ENCODE results near the gene KRT84. TPM values are rescaled to one million over a fixed set of nuclear protein-coding genes. Genes with fewer than 3 reads are reported as not detected.
"Not testable (repeated sequence)": the region's sequence is repeated elsewhere in the genome, so short reads cannot be mapped to it uniquely, and the experiment has no call there.

The KRT84 gene
- total RNA-seq, 2 experiments from 2014 or later: not detected

DNA sequence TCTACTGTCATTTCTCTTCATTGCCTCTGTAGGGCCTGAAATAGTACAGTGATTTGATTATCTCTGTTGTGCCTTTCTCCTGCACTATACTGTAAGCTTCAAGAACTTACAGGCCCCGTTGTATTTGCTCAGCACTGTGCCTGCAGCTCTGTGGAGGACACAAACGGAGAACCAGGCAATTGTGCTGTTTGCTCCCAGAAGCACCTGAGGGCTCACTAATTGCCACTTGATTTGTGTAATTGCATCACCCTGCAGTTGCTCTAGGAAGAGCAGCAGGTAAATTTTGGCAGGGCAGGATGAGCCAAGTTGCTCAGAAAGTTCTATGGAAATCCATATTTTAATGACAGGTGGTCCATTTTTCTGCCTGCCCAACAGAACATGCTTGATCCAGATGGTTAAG is 32.3 kb upstream of the KRT84 start:
- H3K9me3 Mint-ChIP-seq: no peaks in the 10 kb centered on the region
- no peak overlapping the region for H3K27ac Mint-ChIP-seq
- H3K4me1 Mint-ChIP-seq: no peaks in the 10 kb centered on the region
- no peaks in the 10 kb centered on the region for H3K36me3 Mint-ChIP-seq
- no peak for DNase-seq
- no peak overlapping the region for H3K4me3 Mint-ChIP-seq
- peaks cover 3% of the 10 kb centered on the region for H3K27me3 Mint-ChIP-seq

DNA sequence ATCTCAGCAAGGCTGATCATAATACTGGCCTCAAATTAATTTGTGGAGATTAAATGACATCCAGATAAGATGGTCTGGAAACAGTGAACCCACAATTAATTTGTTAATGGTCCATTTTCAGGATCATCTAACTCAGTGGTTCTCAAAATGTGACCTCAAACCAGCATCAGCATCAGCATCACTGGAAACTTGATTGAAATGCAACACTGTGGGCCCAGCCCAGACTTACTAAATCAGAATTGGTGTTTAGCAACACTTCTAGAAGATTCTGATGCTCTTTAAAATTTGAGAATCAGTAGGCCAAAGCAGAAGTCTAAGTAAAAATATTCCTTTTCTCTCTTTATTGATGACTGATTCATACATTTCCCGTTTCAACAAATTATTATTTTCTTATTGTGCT is 31.3 kb upstream of the KRT84 start:
- no peak overlapping the region for H3K27ac Mint-ChIP-seq
- H3K36me3 Mint-ChIP-seq: no peaks in the 10 kb centered on the region
- no peak for DNase-seq
- no peaks in the 10 kb centered on the region for H3K27me3 Mint-ChIP-seq
- no peaks in the 10 kb centered on the region for H3K9me3 Mint-ChIP-seq
- no peak overlapping the region for H3K4me3 Mint-ChIP-seq
- no peaks in the 10 kb centered on the region for H3K4me1 Mint-ChIP-seq

DNA sequence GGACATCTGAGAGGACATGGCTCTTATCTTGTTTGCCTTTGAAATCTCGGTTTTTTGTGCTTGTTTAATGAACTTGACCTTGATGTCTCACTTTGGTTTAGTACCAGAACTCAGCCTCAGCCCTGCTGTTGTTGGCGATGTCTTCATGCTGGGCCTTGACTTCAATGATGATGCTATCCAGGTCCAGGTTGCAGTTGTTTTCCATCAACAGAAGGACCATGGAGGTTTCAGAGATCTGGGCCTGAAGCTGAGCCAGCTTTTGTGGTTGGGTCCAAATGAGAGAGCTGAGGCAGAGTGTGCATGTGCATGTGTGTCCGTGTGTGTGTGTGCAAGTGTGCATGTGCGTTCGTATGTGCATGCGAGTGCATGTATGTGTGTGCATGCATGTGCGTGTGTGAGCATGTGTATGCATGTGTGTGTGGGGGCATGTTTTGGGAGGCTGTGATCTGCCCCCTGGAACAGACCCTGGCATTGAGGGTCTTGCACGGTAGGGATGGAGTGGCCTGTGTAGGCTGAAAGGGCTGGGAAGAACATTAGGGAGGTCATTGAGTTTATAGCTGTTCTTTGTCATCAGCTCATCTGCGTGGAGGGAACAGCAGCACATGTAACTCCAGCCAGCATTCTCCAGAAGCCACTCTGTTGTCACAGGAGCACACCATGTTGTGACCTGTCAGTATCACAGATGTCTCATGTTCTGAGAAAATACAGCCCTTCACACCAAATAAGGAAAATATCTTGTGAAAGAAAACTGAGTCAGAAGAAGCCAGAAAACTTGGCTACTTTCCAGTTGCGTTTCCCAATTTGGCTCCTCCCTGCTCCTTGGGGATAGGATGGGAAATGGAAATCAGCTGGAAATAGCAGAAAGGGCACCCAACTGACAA is 30.7 kb upstream of the KRT84 start:
- Mint-ChIP-seq H3K9me3 (no peaks in the 10 kb centered on the region), H3K4me3 (no peak overlapping the region)

DNA sequence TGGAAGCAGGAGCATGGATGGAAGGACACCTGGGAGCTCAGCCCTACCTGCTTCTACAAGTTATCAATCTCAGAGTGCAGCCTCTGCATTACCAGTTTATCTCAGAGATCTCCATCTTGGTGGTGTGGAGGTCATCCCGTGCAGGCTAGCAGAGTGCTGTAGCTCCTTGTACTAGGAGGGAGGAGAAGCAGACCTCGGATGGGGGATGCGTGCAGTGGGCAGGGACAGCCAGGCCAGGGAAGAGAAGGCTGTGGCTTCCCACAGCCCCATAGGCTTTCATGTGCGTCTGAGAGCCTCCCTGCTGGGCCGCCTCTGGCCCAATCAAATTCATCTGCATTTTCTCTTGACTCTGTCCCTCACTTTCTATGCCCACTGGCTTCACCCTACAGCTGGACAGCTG is 29.5 kb upstream of the KRT84 start:
- Mint-ChIP-seq H3K27ac (no peak overlapping the region), H3K9me3 (no peaks in the 10 kb centered on the region), H3K27me3 (no peaks in the 10 kb centered on the region), H3K4me1 (no peaks in the 10 kb centered on the region), H3K36me3 (no peaks in the 10 kb centered on the region), H3K4me3 (no peak overlapping the region)
- no peak for DNase-seq

More for the DNA sequence above, 30.7 kb upstream of the KRT84 start:
- Mint-ChIP-seq H3K36me3 (no peaks in the 10 kb centered on the region), H3K27me3 (no peaks in the 10 kb centered on the region), H3K4me1 (no peaks in the 10 kb centered on the region), H3K27ac (no peak overlapping the region)
- DNase-seq: no peak

DNA sequence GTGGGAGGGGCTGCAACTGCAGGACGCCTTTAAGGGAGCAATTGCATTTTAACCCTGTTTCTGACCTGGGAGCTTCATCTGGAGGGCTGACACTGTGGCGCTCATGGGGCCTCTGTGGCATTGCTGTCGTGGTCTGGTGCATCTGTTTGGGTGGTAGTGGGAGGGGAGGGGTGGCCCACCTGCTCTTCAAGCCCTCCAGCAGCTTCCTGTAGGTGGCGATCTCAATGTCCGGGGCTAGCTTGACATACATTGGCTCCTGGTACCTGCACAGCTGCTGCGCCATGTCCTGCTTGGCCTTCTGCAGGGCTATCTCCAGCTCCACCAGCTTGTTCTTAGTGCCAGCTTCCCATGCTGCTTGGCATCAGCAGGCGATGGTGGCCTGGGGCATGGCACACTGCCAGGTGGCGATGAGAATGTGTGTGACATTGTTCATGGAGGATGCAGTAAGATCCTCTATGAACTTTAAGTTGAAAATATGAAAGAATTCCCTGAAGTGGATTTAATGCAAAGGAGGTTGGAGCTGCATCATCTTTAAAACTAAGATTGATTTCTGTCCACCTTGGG is 28.4 kb upstream of the KRT84 start:
- Mint-ChIP-seq H3K27me3 (no peaks in the 10 kb centered on the region), H3K9me3 (no peaks in the 10 kb centered on the region), H3K27ac (no peak overlapping the region), H3K4me1 (no peaks in the 10 kb centered on the region), H3K4me3 (no peak overlapping the region), H3K36me3 (no peaks in the 10 kb centered on the region)
- DNase-seq: no peak

DNA sequence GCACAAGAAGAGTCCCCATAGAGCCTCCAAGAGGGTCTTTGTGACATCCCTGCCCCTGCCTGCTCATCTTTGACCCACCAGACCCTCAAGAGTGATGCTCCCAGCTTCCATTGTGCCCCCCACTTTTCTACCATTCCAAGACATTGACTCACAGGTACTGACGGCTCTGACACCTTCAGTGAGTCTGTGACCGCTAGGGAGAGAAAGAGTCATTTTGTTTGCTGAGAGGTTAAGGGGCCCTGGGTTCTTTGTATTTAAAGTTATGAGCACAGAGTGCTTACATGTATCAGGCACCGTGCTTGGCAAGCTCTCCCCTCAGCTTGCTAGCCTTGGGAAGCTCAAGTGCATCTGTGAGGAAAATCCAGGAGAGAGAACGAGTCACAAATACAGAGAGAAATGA is 27.8 kb upstream of the KRT84 start:
- Mint-ChIP-seq H3K9me3 (no peaks in the 10 kb centered on the region), H3K27me3 (no peaks in the 10 kb centered on the region)

DNA sequence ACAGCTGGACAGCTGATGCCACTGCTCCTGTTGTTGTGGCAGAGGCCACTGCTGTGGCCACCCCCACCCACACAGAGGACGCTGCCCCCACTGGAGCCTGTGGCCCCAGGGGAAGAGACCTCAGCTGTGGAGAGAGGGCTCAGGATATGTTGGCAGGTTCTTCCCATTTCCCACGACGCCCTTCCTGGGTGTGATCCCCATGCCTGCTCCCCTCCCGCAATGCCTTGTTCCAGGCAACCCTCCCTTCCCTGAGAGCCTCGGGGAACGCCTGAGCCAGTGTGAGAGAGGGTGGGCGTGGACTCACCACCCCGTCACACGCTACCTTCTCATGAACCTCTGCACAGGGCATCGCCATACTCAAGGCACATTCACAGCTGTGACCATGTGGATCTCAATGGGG is 26.4 kb upstream of the KRT84 start:
- Mint-ChIP-seq H3K9me3 (no peaks in the 10 kb centered on the region), H3K4me3 (no peak overlapping the region), H3K36me3 (no peaks in the 10 kb centered on the region), H3K4me1 (no peaks in the 10 kb centered on the region), H3K27ac (no peak overlapping the region), H3K27me3 (no peaks in the 10 kb centered on the region)
- DNase-seq: no peak

More for the DNA sequence above, 27.8 kb upstream of the KRT84 start:
- DNase-seq: no peak
- Mint-ChIP-seq H3K27ac (no peak overlapping the region), H3K4me3 (no peak overlapping the region), H3K36me3 (no peaks in the 10 kb centered on the region), H3K4me1 (no peaks in the 10 kb centered on the region)

DNA sequence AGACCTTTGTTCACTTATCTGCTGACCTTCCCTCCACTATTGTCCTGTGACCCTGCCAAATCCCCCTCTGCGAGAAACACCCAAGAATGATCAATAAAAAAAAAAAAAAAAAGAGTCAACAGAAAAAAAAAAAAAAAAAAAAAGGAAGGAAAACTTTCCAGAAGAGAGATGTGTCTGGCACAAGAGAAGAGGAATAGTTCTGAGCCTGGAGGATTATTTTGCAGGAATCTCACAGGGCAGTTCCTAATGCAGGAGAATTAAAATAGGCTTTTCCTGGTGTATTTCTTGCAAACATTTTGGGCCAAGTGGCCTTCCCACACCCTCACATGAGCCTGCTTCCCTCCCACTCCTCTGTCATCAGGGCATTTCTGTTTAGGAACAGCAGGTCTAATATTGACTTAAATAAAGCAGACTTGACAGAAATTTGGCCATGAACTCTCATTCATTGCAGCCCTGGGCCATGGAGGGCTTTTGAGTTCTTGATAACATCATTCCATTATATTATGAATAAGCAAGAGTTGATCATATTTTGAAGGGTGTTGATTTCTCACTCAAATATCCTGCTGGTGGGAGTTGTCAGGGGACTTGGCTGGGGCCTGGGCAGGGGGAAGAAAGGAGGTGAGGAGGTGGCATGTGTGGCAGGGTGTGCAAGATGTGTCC is 25.3 kb upstream of the KRT84 start:
- not testable (repeated sequence) for H3K9me3 Mint-ChIP-seq, H3K27me3 Mint-ChIP-seq, H3K4me3 Mint-ChIP-seq, H3K4me1 Mint-ChIP-seq, DNase-seq, H3K36me3 Mint-ChIP-seq, H3K27ac Mint-ChIP-seq

DNA sequence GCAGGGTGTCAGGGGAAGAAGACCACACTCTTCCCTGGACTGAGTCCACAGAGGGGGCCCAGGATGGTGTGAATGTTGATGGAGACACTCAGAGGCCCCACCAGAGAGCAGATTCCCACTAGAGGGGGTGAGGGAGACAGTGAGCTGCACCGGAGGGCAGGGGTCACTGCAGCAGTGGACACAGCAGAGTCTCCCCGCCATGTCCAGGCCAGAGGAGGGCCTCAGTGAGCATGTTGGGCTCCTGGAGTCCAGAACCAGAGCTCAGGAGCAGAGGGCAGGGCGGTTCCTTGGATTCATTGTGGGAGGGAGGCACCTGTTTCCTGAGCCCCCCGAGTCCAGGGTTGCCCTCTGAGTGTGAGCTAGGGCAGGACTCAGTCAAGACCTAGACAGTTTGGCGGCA is 22.5 kb upstream of the KRT84 start:
- no peak for DNase-seq
- Mint-ChIP-seq H3K4me1 (no peaks in the 10 kb centered on the region), H3K4me3 (no peak overlapping the region), H3K27me3 (no peaks in the 10 kb centered on the region), H3K9me3 (no peaks in the 10 kb centered on the region), H3K27ac (no peak overlapping the region), H3K36me3 (no peaks in the 10 kb centered on the region)

DNA sequence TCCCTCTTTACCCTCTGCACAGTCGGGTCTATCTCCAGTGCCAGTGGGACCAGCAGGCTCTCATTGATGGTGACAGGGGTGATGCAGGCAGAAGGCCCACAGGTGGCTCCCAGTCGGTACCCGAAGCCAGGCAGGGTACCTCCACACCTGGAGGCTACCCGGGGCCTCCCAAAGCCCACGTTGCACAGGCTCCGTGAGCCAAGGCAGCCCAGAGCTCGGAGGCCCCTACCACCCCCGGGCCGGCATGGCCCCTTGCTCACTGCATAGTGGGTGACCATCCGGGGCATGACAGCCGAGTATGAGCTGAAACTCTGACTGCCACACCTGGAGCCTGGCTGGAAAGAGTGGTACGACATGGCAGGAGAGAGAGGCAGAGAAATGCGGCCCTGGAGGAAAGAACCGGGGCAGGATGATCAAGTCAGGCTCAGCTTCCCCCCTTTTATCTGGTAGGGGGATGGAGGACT is 20.5 kb upstream of the KRT84 start, which contains the start of gene KRT82:
TSS of gene KRT82 (minus strand) at position 414 of the 464 bp plus-strand sequence. CDS start at position 356, 58 bp downstream.
- DNase-seq: no peak
- Mint-ChIP-seq H3K9me3 (no peaks in the 10 kb centered on the region), H3K27ac (no peak within 1 kb of the TSS), H3K27me3 (no peaks in the 10 kb centered on the region), H3K4me1 (no peaks in the 10 kb centered on the region), H3K4me3 (no peak within 1 kb of the TSS), H3K36me3 (no peaks in the 10 kb centered on the region)

DNA sequence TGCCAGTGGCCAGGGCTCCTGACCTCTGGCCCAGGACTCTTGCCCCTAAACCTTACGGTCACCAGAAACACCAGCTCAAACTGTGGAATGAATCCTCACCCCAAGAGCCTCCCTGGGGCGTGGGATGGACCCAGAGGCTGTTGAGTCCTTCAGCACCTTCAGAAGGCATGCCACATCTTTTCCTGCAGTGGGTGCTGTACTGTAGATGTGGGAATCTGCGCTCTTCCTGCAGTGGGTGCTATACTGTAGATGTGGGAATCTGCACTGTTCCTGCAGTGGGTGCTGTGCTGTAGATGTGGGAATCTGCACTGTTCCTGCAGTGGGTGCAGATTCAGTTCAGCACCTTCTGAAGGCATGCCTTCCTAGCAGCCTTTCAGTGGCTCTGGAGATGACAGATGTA is 19.5 kb upstream of the KRT84 start:
- Mint-ChIP-seq H3K4me1 (no peaks in the 10 kb centered on the region), H3K27me3 (no peaks in the 10 kb centered on the region), H3K36me3 (no peaks in the 10 kb centered on the region), H3K4me3 (no peak overlapping the region), H3K9me3 (no peaks in the 10 kb centered on the region), H3K27ac (no peak overlapping the region)
- DNase-seq: no peak

DNA sequence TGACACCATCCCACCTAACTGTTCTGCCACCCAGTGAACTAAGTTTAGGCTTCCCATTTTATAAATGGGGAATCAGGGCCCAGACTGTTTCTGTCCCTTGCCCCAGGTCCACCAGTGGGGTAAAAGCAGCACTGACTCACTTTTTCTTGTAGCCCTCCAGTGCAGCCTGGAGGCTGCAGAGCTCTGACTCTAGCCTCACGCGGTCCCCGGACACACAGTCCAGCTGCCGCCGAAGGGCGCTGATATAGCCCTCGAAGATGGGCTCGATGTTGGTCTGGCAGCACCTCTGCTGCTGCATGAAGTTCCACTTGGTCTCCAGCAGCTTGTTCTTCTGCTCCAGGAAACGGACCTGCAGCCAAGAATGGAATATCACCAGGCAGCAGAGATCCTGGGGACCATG is 18.1 kb upstream of the KRT84 start:
- Mint-ChIP-seq H3K27me3 (no peaks in the 10 kb centered on the region), H3K4me1 (no peaks in the 10 kb centered on the region), H3K36me3 (no peaks in the 10 kb centered on the region), H3K9me3 (no peaks in the 10 kb centered on the region), H3K27ac (no peak overlapping the region), H3K4me3 (no peak overlapping the region)
- no peak for DNase-seq

DNA sequence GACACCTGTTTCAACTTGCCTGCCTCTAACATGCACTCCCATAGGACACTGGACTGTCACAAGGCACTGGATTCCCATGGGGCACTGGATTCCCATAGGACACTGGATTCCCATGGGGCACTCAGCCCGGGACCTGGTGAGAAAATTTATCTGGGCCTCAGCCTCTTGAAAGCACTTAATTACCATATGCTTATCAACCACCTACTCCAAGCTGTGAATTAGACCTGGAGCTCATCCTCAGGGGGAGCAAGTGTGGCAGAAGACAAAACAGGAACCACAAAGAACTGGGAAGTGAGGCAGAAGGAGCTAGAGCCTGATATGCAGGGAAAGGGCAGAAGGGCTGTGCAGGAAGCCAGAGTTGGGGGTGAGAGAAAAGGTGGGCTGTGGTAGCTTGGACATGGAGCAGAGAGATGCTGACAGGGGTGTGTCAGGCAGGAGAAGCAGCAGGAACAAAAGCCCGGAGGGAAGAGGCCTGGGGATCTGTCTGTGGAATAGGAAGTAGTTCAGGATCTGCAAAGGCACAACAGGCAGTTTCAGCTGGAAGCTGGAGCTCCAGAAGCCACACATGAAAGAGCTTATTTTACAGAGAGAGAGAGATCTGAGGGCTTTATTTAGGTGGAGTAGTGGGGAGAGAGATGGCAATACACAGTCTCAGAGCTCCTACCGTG is 17.6 kb upstream of the KRT84 start:
- no peaks in the 10 kb centered on the region for H3K27me3 Mint-ChIP-seq
- H3K9me3 Mint-ChIP-seq: no peaks in the 10 kb centered on the region
- no peak for DNase-seq
- H3K36me3 Mint-ChIP-seq: no peaks in the 10 kb centered on the region
- no peak overlapping the region for H3K4me3 Mint-ChIP-seq
- no peak overlapping the region for H3K27ac Mint-ChIP-seq
- no peaks in the 10 kb centered on the region for H3K4me1 Mint-ChIP-seq

DNA sequence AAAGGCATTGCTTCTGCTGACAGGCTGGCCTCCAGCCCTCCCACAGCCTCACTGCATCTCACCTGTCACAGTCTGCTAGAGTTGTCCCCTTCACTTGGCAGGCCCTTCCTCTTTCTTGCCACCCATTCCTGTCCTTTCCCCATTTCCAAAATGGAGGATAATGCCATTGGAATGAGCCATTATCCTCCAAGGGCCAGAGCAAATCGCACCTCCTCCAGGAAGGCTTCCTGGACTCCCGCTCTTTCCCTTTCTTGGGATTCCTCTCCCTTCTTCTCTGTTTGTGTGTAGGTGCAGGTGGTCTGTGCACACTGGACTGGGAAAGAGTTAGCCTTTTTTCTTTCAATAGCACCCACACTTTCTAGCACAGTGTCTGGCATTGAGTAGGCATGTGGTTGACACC is 16.9 kb upstream of the KRT84 start:
- no peaks in the 10 kb centered on the region for H3K4me1 Mint-ChIP-seq
- H3K4me3 Mint-ChIP-seq: no peak overlapping the region
- H3K36me3 Mint-ChIP-seq: no peaks in the 10 kb centered on the region
- DNase-seq: no peak
- no peaks in the 10 kb centered on the region for H3K27me3 Mint-ChIP-seq
- H3K27ac Mint-ChIP-seq: no peak overlapping the region
- H3K9me3 Mint-ChIP-seq: no peaks in the 10 kb centered on the region

DNA sequence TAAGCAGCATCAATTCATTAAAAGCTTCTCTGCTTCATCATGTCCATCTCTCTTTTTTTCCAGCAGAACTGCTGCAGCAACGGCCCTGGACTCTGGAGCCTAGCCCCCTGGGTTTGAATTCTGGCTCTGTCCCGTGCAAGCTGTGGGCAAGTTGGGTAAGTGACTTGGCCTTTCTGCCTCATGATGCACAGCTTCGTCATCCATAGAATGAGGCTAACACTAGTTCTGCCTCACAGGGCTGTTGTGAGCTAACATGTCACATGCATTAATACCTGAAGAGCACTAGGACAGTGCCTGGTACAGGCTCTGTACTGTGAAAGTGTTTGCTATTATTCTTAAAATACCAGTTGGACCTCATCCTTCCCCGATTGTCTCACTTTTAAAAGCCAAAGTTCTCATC is 16.5 kb upstream of the KRT84 start:
- H3K4me1 Mint-ChIP-seq: no peaks in the 10 kb centered on the region
- no peak overlapping the region for H3K4me3 Mint-ChIP-seq
- DNase-seq: no peak
- no peaks in the 10 kb centered on the region for H3K36me3 Mint-ChIP-seq
- no peak overlapping the region for H3K27ac Mint-ChIP-seq
- H3K27me3 Mint-ChIP-seq: no peaks in the 10 kb centered on the region
- H3K9me3 Mint-ChIP-seq: no peaks in the 10 kb centered on the region
